OCI-LY7 (cell line): ENCODE measurements around the gene HIF1A. TPM values are rescaled to one million over a fixed set of nuclear protein-coding genes. Genes with fewer than 3 reads are reported as not detected.
A peak's percentile ranks its signal among the peaks of the same experiment; 100 is the strongest.

Experiments used
- BruUV-seq: library from RNA; stranded (reverse); fragments of 400-500 nt; replicated peaks from 2 replicates; lab custom pipeline; 2021; lab: Mats Ljungman, UMichigan
- CTCF ChIA-PET: fragments of 300-600 bp; sonication (Branson Sonifier 250); formaldehyde crosslinking; loops from one replicate; lab custom pipeline; 2022; ENCODE audit warnings: antibody characterized with exemption; ENCODE audit not compliant: unreplicated experiment; lab: Charles Lee
- POLR2A ChIA-PET: fragments of 300-600 bp; sonication (Branson Sonifier 250); formaldehyde crosslinking; loops from one replicate; lab custom pipeline; 2022; ENCODE audit warnings: antibody characterized with exemption; lab: Charles Lee
- DNase-seq: peaks from one replicate; pipeline ENCODE4 v3.0.0-alpha.2; 2015; ENCODE audit warnings: low spot score
- H2AFZ ChIP-seq: fragments of 200-600 bp; sonication (generic), shearing (Covaris generic); 2 replicates; pipeline ENCODE4 v1.6.1; 2014; ENCODE audit warnings: mild to moderate bottlenecking, antibody characterized with exemption, low read length, moderate library complexity
- H3K27ac ChIP-seq: fragments of 200-600 bp; sonication (generic); 2 replicates; pipeline ENCODE4 v1.5.1; 2014; ENCODE audit warnings: mixed run types, low read depth, mild to moderate bottlenecking, moderate library complexity, low read length, inconsistent platforms; ENCODE audit not compliant: poor library complexity, severe bottlenecking
- H3K36me3 ChIP-seq: fragments of 200-600 bp; sonication (generic); 2 replicates; pipeline ENCODE4 v1.6.1; 2014; ENCODE audit warnings: mild to moderate bottlenecking, antibody characterized with exemption, low read length, moderate library complexity, mixed read lengths; ENCODE audit not compliant: insufficient read depth
- H3K4me1 ChIP-seq: fragments of 200-600 bp; sonication (generic); 2 replicates; pipeline ENCODE4 v1.5.1; 2014; ENCODE audit warnings: mild to moderate bottlenecking, low read length; ENCODE audit not compliant: insufficient read depth, poor library complexity, severe bottlenecking
- H3K4me2 ChIP-seq: fragments of 200-600 bp; sonication (generic); 2 replicates; pipeline ENCODE4 v1.6.1; 2014; ENCODE audit warnings: mild to moderate bottlenecking, low read length
- H3K4me3 ChIP-seq: fragments of 200-600 bp; sonication (generic); 2 replicates; pipeline ENCODE4 v1.5.1; 2014; ENCODE audit warnings: mild to moderate bottlenecking, low read depth, low read length; ENCODE audit not compliant: poor library complexity, severe bottlenecking
- H3K79me2 ChIP-seq: fragments of 200-600 bp; sonication (generic); 2 replicates; pipeline ENCODE4 v1.6.1; 2016; ENCODE audit warnings: low read depth, mild to moderate bottlenecking, low read length, moderate library complexity, mixed read lengths; ENCODE audit not compliant: insufficient read depth
- H3K9me2 ChIP-seq: fragments of 200-600 bp; sonication (generic); 2 replicates; pipeline ENCODE4 v1.6.1; 2016; ENCODE audit warnings: mild to moderate bottlenecking, low read length, mixed read lengths; ENCODE audit not compliant: insufficient read depth
- H3K9me3 ChIP-seq: fragments of 200-600 bp; sonication (generic); 2 replicates; pipeline ENCODE4 v1.6.1; 2014; ENCODE audit warnings: mild to moderate bottlenecking, mixed run types, low read length, mixed read lengths
- H4K20me1 ChIP-seq: fragments of 200-600 bp; sonication (generic); 2 replicates; pipeline ENCODE4 v1.6.1; 2014; ENCODE audit warnings: mild to moderate bottlenecking, antibody characterized with exemption, low read length, moderate library complexity, mixed read lengths; ENCODE audit not compliant: insufficient read depth
- CTCF ChIP-seq: fragments of 200-600 bp; sonication (generic); conservative IDR thresholded peaks from 2 replicates; pipeline ENCODE4 v1.5.1; 2014; ENCODE audit warnings: mild to moderate bottlenecking, antibody characterized with exemption, low read length, moderate library complexity, mixed read lengths
- EZH2phosphoT487 ChIP-seq: fragments of 200-600 bp; sonication (generic); IDR thresholded peaks from 2 replicates; pipeline ENCODE4 v1.6.1; 2018; ENCODE audit warnings: low read depth, borderline replicate concordance, mild to moderate bottlenecking, mixed run types, antibody characterized with exemption, low read length, moderate library complexity, mixed read lengths
- intact Hi-C: fragments of 100-400 bp; cut with micrococcal nuclease; formaldehyde crosslinking; loops from one replicate; pipeline ENCODE4 v1.10.0; 2022; ENCODE audit not compliant: unreplicated experiment
- total RNA-seq, 2 experiments: library from RNA; depleted of rRNA in 1 of 2; stranded (reverse); fragments of >200 nt in 1 of 2; shearing (Covaris generic) in 1 of 2; gene quantifications; 2 replicates each; pipeline ENCODE4 v1.2.3, GENCODE V29; 2014 to 2022

Gene HIF1A
- total RNA-seq, 2 experiments from 2014 or later = 71.7 to 88.1 TPM

GRCh38 chr14:61720294-61720661 is 25.0 kb downstream of the HIF1A start:
- TF ChIP-seq CTCF = no peak
- no peak for TF ChIP-seq EZH2phosphoT487
- Histone ChIP-seq H3K4me3 (peak overlapping the region; percentile 62), H3K4me2 (peak overlapping the region; percentile 78), H2AFZ (no peak overlapping the region), H3K9me3 (no peaks in the 10 kb centered on the region), H3K4me1 (peaks cover 64% of the 10 kb centered on the region), H3K79me2 (peaks cover 95% of the 10 kb centered on the region), H3K27ac (peak overlapping the region; percentile 88), H4K20me1 (peaks cover 54% of the 10 kb centered on the region), H3K9me2 (no peaks in the 10 kb centered on the region), H3K36me3 (peaks cover 50% of the 10 kb centered on the region)
- POLR2A ChIA-PET = interaction anchor here (0.7 to 8.2 kb wide), 26 partner anchors 9 to 366 kb away, joined by 3 to 79 read pairs (median 6); partner anchors contain the start of gene SNAPC1
- intact Hi-C loops = loop anchor here (1.0 kb wide), 1 partner anchor 25 kb away; the partner anchor contains the start of gene HIF1A
- CTCF ChIA-PET = interaction anchor here (1.0 to 1.2 kb wide), 2 partner anchors 171 to 242 kb away, joined by 3 read pairs; no protein-coding TSS in a partner anchor
- BruUV-seq = no TSS peak
- DNase-seq = peak; percentile 40

GRCh38 chr14:61720741-61721140 is 25.4 kb downstream of the HIF1A start:
- Histone ChIP-seq H3K9me3 (no peaks in the 10 kb centered on the region), H3K36me3 (peaks cover 54% of the 10 kb centered on the region), H4K20me1 (peaks cover 50% of the 10 kb centered on the region), H3K9me2 (no peaks in the 10 kb centered on the region), H3K79me2 (peaks cover 90% of the 10 kb centered on the region), H3K4me1 (peaks cover 60% of the 10 kb centered on the region), H3K4me3 (no peak overlapping the region), H2AFZ (no peak overlapping the region), H3K4me2 (peak overlapping the region; percentile 78), H3K27ac (peak overlapping the region; percentile 88)
- intact Hi-C loops = loop anchor here (1.0 kb wide), 1 partner anchor 25 kb away; the partner anchor contains the start of gene HIF1A
- no peak for DNase-seq
- BruUV-seq = no TSS peak
- no peak for TF ChIP-seq EZH2phosphoT487
- no peak for TF ChIP-seq CTCF
- ChIA-PET POLR2A (interaction anchor here (0.7 to 8.2 kb wide), 24 partner anchors 8 to 365 kb away, joined by 3 to 79 read pairs (median 5); partner anchors contain the start of gene SNAPC1), CTCF (interaction anchor here (1.0 to 1.2 kb wide), 2 partner anchors 172 to 243 kb away, joined by 3 read pairs; no protein-coding TSS in a partner anchor)

- Histone ChIP-seq H3K9me3 (no peaks in the 10 kb centered on the region), H3K79me2 (peaks cover 75% of the 10 kb centered on the region), H3K4me1 (peaks cover 36% of the 10 kb centered on the region), H3K27ac (no peak overlapping the region), H3K4me2 (no peak overlapping the region), H3K36me3 (peaks cover 88% of the 10 kb centered on the region), H4K20me1 (peaks cover 17% of the 10 kb centered on the region; the same call in 1 of the 2 replicates), H2AFZ (no peak overlapping the region), H3K4me3 (no peak overlapping the region), H3K9me2 (no peaks in the 10 kb centered on the region)
- intact Hi-C loops = no loop called here
- CTCF ChIA-PET = no interaction called here
- no TSS peak for BruUV-seq
- POLR2A ChIA-PET = interaction anchor here (0.6 to 1.5 kb wide), 3 partner anchors 27 to 255 kb away, joined by 3 to 4 read pairs (median 3); no protein-coding TSS in a partner anchor
- no peak for DNase-seq
- no peak for TF ChIP-seq EZH2phosphoT487
- no peak for TF ChIP-seq CTCF
Observed at GRCh38 chr14:61724133-61724532, 28.8 kb downstream of the HIF1A start.
